HG03460 (cell line): ENCODE data around the gene PSMD2.

ENCODE experiments used
- ATAC-seq: cut with Tn5 transposase; IDR thresholded peaks from one replicate; pipeline ENCODE4 v1.9.1; 2021; ENCODE audit not compliant: unreplicated experiment

The PSMD2 gene

DNA sequence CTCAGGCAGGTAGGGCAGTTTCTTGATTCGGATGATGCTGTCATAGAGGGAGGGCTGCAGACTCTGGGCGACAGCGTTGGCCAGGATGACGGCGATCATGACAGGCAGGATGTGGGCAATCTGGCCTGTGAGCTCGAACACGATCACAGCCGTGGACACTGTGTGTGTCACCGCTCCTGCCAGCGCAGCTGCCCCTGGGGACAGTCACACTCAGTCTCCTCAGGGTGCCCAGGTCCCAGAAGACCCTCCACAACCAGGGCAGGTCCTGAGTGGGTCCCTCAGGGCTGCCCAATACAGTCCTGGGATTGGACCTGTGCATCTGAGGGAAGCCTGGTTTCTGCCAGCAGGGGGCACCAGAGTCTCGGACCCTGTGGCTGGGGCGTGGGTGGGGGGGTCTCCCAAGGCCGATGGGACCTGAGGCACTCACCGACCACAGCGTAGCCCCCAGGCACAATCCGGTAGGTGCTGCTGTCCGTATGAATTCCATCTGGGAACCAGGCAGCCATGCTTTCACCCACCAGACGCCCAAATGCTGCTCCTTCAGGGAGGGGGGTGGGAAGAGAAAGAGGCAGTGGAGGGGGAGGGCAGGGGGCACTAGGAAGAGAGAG, 55.2 kb downstream of the PSMD2 start:
- ATAC-seq = peak; percentile 52

DNA sequence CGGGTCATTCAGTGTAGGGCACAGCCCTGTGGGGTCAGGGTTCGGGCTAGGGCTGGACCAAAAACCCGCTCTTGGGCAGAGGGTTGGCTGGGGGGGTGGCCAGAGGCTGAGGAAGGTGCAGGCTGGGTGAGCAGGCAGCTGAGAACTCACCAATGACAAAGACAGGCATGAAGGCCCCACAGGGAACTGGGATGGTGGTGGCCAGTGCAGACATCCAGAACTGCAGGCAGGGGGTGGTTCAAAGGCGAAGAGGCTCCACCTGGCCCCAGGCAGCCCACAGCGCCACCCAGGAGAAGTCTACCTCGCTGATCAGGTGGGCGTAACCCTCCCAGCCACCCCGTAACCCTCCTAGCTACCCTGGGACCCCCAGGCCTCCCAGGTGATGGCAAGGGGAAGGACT, 55.7 kb downstream of the PSMD2 start:
- no peak for ATAC-seq

DNA sequence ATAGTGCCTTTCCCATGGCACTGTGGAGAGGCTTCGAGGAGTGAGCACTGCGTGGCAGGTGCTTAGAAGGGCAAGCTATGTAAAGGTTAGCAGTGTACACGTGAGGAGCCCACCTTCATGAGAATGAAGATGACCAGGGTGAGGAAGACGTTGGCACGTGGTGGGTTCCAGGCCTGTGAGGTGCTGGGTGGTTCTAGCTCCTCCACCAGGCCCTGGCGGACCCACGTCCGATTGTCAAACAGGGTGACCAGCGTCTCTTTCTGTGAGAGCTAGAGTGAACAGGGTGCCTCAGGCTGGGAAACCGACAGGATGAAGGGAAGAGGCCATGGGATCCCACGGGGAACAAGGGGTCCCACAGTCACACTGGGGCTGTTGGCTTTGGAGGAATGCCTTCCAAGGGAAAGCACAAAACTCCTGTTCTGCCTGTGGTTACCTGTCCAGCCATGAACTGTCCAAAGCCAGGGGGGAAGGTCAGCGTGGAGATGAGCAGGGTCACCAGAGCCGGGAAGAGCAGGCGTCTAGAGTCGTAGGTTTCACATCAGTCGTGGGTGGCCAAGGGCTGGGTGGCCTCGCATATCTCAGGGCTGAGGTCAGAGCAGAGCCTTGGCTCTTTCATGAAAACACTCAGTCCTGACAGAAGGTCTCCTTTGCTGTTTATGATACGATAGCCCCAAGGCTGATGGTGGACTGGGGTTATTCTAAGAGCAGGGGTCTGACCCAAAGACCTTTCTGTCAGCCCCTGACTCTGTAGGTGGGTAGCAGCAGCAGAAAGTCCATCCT, 56.4 kb downstream of the PSMD2 start:
- ATAC-seq = no peak

- no peak for ATAC-seq
These were observed 58.4 kb downstream of the PSMD2 start for GRCh38 chr3:184357248-184358123.

GRCh38 chr3:184358124-184358767, 59.2 kb downstream of the PSMD2 start:
- no peak for ATAC-seq
